Lower leg skin (tissue), 3 donors: Measurements from ENCODE around the gene ANO6.

ENCODE experiments used
- CTCF ChIP-seq, 3 donors: fragments of 450-650 bp; IDR thresholded peaks; one replicate each; pipeline ENCODE4 v1.5.1; 2016; ENCODE audit warnings: antibody characterized with exemption in 3 of 3, mild to moderate bottlenecking in 3 of 3, moderate library complexity in 2 of 3
- POLR2A ChIP-seq, 2 donors: fragments of 450-650 bp; IDR thresholded peaks; one replicate each; pipeline ENCODE4 v1.6.1; 2016 to 2017; ENCODE audit warnings: antibody characterized with exemption in 2 of 2, mild to moderate bottlenecking in 1 of 2, moderate library complexity in 1 of 2

GRCh38 chr12:45223868-45224267 lies 8.0 kb downstream of the ANO6 start:
- TF ChIP-seq CTCF (IDR thresholded peaks at IDR 0.05) (no peak), POLR2A (IDR thresholded peaks at IDR 0.05) (no peak)
